AG20443 (cell line): ENCODE results near the gene CRADD.
"Not testable (repeated sequence)": the region's sequence is repeated elsewhere in the genome, so short reads cannot be mapped to it uniquely, and the experiment has no call there.

Source experiments
- DNase-seq: peaks from one replicate; pipeline ENCODE4 v3.0.0; 2012; ENCODE audit warnings: low spot score, mixed read lengths

Gene CRADD

DNA sequence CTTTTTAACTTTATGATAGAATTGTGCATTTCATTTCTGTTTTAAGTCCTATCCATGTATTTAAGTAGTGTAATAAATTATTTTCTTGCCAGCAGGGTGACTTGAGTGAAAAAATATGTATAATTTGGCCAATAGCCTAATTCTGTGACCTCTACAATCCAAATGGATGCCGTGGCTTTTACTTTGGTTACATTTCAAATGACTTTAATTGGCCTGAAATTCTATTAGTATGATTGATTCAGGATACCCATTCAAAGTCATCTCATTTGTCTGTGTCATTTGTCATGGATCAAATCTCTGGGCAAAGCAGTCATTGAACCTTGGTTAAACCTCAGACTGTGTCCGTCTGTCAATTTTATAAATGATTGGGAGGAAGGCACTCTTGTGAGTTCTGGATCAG, 29.6 kb downstream of the CRADD start:
- no peak for DNase-seq

- DNase-seq = no peak
Observed at GRCh38 chr12:93707836-93708235, 30.7 kb downstream of the CRADD start.

DNA sequence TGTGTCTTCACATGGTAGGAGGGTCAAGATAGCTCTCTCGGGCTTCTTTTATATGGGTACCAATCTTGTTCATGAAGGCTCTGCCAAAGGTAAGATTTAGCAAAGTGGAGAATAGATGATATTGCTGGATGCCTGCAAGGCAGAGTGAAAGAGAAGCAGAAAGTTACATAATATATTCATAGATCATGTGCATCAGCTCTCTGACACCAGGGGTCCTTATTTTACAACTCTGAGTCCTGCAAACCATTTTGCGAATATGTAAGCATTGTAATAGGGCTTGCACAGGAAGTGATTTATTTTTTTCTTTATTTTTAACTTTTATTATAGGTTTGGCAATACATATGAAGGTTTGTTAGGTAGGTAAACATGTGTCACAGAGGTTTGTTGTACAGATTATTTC, 31.8 kb downstream of the CRADD start:
- DNase-seq = no peak

DNA sequence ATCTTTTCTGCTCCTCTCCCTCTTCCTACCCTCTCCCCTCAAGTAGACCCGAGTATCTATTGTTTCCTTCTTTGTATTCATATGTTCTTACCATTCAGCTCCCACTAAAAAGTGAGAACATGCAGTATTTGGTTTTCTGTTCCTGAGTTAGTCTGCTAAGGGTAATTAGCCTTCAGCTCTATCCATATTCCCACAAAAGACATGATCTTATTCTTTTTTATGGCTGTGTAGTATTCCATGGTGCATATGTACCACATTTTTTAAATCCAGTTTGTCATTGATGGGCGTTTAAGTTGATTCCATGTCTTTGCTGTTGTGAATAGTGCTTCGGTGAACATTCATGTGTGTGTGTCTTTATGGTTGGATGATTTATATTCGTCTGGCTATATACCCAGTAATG, 32.2 kb downstream of the CRADD start:
- DNase-seq = no peak

DNA sequence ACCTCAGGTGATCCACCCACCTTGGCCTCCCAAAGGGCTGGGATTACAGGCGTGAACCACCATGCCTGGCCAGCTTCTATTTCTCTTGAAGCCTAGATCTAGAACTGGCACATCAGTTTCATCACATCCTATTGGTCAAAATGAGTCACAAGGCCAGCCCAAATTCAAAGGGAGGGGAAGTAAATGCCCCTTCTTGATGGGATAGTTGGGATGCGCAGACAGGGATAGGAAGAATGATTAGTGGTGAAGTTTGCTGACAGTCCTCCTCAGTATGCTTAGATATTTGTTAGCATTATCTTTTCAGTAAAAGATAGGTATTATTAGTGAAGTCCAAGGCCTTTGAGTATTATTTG, 33.4 kb downstream of the CRADD start:
- DNase-seq = no peak

DNA sequence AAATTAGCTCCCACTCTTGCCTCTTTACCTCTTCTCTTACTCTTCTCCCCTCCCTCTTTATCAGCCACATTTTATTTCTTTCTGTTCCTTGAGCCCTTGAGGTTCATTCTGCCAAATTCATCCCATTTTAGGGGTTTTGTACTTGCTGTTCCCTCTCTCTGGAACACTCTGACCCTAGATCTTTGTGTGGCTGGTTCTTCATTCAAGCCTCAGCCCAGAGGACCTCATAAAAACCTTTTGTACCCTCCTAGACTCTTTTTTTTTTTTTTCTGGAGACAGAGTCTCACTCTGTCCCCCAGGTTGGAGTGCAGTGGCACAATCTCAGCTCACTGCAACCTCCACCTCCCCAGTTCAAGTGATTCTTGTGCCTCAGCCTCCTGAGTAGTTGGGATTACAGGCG, 34.3 kb downstream of the CRADD start:
- not testable (repeated sequence) for DNase-seq

- DNase-seq = no peak
Observed at GRCh38 chr12:93712200-93712599, 35.0 kb downstream of the CRADD start.

DNA sequence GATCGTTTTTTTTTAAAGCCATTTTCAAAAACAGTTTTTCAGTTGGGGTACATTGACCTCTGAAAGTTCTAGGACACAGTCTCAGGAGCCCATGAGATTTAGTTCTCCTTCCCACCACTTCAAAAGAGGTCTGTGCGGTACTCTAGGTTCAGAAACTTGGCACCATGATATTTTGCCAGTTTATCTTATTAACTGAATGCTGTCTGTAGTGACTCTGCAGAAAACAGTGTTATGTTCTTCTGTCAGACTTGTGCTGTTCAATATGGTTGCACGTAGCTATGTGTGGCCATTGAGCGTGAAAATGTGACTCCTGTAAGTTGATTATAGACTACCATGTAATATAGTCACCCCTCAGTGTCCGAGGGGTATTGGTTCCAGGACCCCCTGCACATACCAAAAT, 35.9 kb downstream of the CRADD start:
- no peak for DNase-seq

DNA sequence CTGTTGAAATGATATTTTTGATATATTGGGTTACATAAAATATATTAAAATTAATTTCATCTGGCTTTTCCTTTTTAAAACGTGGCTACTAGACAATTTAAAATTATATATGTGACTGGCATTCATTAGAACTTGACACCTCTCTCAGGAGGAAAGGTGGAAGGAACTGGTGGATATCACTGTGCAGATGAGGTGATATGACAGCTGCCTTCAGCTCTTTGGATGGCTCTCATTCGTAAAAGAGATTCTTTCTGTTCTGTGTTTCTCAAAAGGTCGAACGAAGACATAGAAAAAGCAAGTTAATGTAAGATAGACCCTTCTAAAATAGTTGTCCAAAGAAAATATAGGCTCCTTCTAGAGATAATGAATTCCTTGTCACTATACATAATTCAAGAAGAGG, 36.6 kb downstream of the CRADD start:
- no peak for DNase-seq

DNA sequence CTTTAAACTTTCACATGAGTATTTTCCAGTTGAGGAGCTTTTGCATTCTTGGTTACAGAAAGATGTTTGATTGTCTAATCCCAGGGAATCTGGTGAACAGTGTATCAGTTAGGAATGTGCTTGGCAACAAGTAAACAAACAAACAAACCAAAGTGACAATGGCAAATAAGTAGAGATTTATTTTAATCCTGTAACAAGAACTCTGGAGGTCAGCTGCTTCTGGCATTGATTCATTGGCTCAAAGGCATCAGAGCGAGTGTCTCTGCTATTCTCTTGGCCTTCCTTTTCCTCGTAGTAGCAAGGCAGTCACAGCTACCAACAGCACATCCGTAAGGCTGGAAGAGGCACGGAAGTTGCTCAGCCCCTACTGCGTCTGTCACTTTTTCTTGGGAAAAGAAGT, 37.2 kb downstream of the CRADD start:
- peak; percentile 59 for DNase-seq

GRCh38 chr12:93719710-93720109, 42.5 kb downstream of the CRADD start:
- no peak for DNase-seq

GRCh38 chr12:93720559-93720958, 43.4 kb downstream of the CRADD start:
- no peak for DNase-seq

GRCh38 chr12:93722179-93722578, 45.0 kb downstream of the CRADD start:
- DNase-seq = no peak

GRCh38 chr12:93722835-93723567, 45.8 kb downstream of the CRADD start:
- no peak for DNase-seq

GRCh38 chr12:93723568-93723930, 46.4 kb downstream of the CRADD start:
- no peak for DNase-seq

DNA sequence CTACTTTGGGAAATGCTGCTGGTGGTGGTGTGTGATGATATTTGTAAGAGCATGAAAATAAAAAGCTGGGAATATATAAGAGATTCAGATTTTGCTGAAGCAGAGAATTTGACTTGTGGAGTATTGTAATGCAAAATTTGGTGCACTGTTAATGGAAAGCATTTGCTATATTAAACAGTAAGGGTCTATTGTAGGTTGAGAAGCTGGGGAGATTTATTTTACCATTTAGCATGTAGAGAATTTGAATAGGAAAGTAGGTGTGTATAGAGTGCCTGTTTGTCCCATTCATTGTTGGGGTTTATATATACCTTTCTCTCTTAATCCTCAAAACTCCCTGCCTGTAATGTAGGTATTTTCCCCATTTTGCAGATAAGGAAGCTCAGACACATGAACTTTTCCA, 48.4 kb downstream of the CRADD start:
- DNase-seq = no peak

DNA sequence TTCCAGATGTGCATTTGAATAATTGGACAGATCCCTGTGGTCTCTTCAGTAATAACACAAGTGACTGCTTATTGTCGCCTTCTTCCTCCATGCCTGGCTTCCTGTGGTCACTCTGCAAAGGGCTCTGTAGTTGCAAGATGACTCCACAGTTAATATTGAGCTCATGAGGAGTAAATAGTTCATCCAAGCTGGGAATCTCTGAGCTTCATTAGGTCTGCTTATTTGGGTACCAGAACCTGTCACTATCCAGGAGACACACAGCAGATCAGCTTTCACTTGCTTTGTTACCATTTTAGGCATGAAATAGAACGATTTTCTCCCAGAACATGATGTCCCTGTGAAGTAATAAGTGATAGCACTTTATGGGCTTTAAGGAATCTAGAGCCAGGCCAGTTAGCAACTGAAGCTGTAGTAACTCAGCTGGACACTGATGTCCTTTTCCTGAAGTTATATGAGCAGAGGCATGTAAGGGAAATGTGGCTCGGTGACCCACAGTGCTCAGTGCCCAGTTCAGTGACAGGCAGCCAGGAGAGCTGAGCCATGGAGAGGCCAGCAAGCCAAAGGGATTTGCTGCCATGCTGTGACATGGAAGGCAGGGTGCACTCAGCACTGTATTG, 50.1 kb downstream of the CRADD start:
- DNase-seq = no peak

DNA sequence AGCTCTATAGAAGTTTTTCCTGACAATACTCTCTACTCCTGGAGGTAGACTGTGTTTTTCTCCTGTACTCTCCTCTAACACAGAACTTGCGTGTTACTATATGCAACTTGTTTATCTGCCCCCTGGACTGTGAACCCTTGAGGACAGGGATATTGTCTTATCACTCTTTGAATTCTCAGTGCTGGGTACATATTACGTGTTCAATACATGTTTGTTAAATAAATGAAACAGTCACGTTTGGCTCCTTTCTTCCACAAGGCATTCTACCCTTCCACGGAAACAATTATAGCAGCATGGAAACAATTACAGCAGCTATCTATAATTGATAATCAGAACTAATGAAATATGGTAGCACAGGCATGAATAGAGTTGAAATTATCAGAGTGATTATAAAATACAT, 50.7 kb downstream of the CRADD start:
- no peak for DNase-seq

- no peak for DNase-seq
Observed at GRCh38 chr12:93729934-93730333, 52.8 kb downstream of the CRADD start.

- no peak for DNase-seq
Observed at GRCh38 chr12:93733358-93733757, 56.2 kb downstream of the CRADD start.

- no peak for DNase-seq
Observed at GRCh38 chr12:93733928-93734327, 56.8 kb downstream of the CRADD start.

GRCh38 chr12:93734784-93735183, 57.6 kb downstream of the CRADD start:
- no peak for DNase-seq

DNA sequence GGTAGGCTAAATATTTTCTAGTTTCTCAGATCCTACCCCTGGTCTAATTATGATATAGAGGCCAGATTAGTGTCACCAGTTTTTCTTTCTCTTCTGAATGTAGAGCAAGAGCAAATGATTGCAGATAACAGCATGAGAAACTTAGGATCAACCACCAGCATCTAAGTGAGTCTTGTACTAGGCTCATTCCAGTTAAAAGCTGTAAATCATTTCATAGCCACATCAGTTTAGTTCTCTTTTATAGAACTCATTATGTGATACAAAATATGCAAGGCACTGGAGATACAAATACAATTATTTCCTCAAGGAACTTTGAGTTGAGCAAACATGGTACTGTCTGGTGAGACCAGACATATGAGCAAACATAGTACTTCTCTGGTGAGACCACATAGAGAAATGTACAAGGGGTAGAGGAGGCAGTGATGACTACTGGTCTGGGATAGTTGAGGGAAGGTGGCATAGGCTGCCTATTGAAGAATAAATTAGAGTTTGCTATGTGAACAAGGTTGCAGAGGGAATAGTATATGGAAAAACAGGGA, 59.5 kb downstream of the CRADD start:
- no peak for DNase-seq
